ENCODE results near the gene UNC5B.
"Not testable (repeated sequence)": the region's sequence is repeated elsewhere in the genome, so short reads cannot be mapped to it uniquely, and the experiment has no call there.

Gene UNC5B

DNA sequence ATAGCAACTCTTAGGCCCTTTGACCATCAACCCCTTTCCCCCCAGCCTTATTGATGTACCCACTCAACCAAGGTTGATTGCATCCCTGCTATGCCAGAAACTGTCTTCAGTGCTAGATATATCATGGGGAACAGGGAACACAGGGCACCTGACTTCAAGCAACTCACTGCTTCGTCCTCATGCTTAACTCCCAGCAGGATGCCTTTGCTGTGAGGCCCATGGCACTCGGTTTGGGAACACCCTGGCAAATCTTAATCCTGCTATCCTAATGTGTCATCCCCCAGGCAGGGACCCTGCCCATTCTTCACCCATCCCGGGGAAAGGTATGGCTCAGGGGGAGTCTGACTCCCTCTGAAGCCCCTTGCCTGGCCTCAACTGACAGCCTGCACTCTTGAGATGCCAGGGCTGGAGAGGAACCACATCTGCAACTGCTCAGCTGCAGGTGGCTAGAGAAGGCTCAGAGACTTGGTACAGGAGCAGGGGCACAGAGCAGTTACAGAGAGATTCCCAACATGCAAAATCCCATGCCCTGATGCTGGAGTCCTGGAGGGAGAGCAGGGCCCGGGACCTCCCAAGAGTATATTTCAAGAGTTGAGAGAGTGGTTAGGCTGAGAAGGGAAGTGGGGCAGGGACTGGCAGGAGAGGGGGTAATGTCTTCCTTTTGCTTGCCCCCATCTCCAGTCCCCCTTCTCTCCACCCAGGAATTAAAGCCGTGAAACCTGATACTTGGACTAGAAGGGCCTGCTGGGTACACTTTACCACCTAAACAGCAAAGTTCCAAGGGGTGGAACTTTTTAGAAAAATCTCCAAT is 2.4 kb upstream of the UNC5B start:
- no peak for DNase-seq (ENCODE audit: low read depth in 2 of 2)

DNA sequence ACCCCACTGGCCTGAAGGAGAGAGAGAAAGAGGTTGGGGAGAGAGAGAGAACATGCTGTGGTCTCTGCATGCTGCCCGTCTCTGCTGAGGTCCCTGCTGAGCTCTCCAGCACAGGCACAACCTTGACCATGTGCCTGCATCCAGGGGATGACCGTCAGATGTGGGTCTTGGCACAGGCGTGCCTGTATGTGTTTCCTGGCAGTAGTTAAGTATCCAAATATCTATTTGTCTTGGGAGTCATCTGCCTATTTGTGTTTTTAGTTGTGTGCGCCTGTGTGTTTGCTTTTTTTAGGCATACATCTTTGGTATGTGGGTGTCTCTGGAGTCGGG is 1.9 kb upstream of the UNC5B start:
- DNase-seq (ENCODE audit: low read depth in 2 of 2), result no peak

DNA sequence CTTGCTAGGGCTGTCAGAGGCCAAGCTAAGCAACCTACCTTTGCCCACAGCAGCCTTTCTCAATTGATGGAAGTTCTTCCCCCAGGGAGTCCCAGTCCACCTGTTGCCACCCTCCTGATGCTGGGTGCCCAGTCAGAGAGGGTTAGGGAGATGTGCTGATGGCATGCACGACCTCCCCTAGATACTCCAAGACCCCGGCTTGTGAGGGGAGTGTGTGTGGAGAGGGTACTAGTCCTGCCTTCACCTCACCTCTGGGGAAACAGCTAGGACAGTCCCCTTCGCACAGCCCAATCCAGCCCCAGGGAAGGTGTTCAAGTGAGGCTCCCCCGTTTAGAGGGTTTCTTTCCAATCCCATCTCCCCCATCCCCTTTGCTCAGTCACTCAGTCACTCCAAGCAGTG is 1.3 kb upstream of the UNC5B start:
- DNase-seq (ENCODE audit: low read depth in 2 of 2), result no peak

DNA sequence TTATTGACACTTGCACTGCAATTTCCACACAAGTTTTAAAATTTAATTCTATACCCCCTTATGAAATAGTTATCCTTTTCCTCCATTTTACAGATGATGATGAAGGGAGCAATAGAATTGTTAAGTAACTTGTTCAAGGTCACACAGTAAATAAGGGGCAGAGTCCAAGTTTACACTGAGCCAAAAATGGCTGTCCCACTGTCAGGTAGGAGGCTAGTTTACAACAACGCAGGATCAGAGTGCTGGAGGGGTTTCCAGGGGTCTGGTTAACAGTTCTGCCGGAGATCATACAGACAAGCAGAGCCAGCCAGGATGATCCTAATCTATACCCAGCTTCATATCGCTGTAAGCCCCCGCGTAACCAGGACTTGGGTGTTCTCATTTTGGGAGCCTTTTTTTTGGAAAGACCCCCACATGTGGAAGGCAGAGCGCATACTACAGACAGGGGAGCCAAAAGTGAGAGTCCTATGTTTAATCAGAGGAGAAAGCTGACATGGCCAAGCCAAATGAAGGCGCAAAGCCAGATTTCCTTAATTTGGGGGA is 524 bp upstream of the UNC5B start:
- DNase-seq (ENCODE audit: low read depth in 2 of 2), result no peak

DNA sequence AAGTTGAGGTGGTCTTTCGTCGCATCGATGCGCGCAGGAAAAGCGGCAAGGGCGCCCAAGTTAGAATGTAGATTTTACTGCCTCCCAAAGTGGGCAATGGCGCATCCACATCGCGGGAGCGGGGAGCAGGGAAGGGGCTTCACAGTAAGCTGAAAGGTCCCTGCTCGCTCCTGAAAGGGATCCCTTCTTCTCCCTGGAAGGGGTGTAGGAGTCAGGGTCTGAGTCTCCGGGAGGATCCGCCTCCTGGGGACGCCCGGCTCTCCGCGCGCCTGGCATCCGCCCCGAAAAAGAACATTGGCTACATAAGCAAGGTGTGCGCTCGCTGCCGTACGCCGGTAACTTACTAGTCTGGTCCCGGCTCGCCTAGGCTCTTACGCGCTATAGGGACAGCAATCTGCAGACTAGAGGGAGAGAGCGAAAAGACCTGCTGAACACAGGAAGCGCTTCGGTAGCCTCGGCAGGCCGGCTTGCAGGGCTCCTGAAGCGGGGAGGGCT is 804 bp downstream of the UNC5B start:
- no peak for DNase-seq (ENCODE audit: low read depth in 2 of 2)

DNA sequence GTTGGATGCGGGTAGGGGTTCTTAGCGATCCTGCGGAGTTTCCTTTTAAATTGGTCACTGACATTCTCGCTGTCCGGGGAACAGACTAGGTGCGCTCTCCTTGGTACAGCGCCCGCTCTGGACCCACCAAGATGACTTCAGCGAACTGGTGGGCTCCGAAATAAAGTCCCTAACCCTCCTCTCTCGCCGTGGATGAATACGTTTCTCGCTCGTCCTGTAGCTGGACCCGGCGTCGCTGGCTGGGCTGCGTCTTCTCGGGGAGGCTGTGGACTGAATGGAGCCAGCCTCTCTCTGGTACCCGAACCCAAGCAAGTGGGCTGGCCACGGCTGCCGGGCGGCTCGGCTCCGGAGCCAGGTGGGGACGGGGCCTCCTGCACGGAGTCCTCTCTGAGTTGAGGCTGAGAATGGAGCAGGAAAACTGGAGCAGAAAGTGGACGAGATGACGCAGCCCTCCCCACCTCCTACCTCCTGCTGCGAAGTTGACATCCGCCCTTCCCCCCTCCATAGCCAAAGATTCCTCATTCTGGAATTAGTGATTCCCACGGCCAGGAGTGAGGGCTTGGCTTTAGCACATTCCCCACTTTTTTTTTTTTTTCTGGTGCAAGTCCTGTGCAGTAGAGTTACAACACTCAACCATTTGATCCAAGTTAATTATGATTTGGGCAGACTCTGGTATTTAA is 1.5 kb downstream of the UNC5B start:
- no peak for DNase-seq (ENCODE audit: low read depth in 2 of 2)

DNA sequence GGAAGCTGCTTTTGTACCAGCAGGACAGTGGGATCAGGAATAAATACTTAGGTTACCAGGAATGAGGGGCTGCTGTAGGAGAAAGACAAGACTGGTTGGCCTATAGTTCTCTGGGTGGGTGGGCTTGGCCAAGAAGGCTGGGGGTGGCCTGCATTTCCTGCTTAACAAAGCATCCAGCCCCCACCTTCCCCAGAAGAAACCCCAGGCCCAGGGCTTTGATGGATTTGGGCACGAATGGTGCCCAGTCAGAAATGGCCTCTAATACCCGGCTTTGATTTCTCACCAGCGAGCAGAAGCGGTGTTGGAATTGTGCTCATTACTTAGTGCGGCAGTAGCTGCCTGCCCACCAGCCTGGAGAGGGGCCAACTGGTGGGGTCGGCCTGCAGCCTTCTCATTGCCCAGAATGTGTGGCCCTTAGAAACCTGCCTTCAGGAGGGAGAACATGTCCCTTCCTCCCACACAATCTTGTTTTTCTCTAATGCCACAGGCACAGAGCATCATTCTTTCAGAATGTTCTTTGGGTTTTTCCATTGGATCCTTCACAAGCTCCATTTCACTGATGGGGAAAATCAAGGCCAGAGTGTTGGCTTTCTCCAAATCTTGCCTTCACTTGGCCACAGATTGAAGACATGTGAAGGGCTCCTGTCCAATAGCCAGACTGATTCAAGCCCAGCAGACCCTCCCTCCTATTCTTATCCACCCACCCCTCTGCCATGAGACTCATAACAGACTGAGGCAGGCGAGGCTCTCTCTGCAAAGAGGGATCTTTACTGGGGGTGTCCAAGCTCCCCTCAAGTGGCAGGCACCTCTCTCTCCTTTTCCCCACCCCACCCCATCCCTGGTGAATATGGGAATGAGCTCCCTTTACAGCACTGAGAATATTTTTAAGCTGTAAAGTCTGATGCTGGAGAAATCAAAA is 2.5 kb downstream of the UNC5B start:
- DNase-seq (ENCODE audit: low read depth in 2 of 2), result no peak

DNA sequence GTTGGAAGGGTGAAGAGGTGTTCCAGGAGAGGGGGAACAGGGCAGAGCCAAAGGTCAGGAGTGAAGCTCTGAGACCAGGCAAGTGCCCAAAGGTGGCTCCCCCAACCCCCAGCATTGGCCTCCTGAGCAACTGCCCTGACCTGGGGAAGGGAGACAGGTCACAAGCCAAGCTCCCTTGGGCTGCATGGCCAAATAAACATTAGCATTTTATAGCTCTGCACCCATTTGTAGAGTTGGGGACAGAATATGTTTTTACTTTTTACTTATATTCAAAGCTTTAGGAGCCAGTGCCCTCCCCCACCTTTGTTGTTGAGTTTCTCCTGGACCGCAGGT is 4.0 kb downstream of the UNC5B start:
- no peak for DNase-seq (ENCODE audit: low read depth in 2 of 2)

DNA sequence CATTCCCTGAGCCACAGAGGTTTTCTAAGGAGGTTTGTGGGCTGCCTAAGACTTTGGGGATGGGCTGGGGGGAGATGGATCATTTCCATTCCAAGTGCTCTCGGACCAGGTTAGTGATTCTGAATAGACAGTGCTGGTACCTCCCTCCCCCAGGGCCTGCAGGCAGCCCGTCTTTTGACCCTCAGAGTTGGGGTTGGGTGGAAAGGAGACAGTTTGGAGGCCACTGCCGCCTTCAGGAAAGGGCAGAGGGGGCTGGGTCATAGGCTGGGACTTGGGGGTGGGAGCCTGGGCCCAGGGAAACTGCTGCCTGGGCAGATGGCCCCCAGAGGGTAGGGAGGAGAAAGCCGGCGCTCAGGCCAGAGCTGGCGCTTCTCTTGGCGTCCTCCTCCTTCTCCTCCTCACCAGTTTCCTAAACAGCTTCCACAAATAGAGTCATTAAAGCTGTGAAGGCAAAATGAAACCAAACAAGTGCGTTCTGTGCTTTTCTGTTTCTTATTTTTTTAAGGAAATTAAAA is 4.4 kb downstream of the UNC5B start:
- no peak for DNase-seq (ENCODE audit: low read depth in 2 of 2)

DNA sequence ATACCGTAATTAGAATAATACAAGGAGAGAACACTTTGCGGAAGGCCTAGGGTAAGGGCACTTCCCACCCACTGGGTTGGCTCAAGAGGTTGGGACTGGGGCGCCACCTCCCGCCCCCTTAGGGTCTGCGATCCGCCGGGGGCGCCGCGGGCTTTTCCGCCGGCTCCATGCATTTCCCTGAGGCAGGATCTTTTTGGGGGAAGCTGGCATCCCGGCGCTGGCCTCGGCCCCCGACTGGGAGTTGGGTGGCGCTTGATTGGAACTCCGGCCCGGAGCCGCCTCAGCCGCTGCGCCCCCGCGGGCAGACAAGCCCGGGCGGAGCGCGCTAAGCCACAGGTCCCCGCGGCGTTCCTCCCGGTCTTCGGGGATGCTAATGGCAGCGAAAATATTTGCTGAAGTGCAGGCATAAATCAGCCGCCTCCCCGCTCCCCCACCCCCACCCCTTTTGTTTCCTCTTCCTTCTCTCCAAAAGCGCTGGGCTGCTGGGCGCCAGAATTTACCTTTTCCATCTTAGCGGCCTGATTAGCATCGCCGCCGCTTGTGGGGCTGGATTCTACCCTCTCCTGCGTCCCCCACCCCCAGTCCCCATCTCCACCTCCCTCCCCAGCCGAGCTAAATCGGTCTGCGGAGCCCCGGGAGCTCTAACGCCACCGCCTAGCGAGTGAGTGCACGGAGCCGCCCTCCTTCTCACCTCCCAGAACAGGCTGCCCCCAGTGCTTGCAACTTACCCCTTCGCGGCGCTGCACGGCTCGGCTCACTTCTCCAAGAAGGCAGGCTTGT is 5.1 kb downstream of the UNC5B start:
- no peak for DNase-seq (ENCODE audit: low read depth in 2 of 2)

DNA sequence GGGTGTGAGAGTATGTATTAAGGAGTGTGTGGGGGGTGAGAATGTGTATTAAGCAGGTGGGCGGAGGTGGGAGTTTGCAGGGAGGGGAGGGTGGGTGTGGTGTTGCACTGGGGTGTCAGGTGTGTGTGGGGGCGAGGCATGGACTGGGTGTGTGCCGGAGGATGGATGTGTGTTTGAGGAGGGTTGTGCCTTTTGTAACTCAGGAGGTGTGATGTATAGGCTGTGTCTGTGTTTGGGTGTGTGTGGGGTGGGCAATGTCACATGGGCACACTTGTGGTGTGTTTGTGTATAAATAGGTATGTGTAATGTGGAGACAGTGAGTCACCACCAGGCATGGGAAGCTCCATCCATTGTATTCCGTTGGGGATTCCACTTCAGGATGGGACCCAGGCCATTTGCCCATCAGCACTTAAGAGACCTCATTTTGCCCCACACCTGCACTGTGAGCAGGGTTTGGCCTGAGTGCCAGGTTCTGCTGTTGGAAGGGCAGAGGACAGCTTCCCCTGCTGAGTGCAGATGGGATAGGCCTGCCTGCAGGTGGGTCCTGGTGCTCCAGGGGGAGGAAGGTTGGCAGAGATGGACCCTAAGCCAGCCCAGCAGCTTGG is 5.8 kb downstream of the UNC5B start:
- DNase-seq (ENCODE audit: low read depth in 2 of 2), result no peak

DNA sequence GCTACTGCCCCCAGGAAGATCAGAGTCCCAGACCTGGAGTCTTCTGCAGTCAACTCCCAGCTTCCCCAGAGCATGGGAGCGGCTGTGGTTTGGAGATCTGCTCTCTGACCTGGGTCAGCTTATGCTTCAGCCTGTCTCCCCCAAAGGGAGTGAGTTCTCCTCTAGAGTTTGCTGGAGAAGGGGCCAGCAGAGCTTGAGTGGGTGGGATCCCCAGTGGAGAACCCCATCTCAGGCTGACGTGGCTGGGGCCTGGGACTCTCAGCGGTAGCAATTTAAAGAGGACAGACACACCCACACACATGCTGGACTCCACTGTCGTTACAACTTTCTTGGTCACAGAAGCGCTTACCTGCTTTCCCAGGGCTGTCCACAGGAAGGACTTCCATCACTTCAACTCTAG is 6.3 kb downstream of the UNC5B start:
- DNase-seq (ENCODE audit: low read depth in 2 of 2), result no peak

DNA sequence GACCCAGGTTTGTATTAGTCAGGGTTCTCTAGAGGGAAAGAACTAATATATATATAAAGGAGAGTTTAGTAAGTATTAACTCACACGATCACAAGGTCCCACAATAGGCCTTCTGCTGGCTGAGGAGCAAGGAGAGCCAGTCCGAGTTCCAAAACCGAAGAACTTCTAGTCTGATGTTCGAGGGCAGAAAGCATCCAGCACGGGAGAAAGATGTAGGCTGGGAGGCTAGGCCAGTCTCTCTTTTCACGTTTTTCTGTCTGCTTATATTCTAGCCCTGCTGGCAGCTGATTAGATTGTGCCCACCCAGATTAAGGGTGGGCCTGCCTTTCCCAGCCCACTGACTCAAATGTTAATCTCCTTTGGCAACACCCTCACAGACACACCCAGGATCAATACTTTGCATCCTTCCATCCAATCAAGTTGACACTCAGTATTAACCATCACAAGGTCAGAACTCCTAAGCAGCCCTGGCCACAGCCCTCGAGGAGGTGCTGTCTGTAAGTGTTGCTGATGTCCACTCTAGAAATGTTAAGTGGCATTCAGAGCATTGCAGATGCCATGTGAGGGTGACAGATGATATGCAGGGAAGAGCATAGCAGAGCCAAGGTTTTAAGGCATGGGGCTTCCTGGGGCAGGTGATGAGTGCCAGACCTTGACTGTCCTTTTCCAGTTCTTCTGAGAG is 7.0 kb downstream of the UNC5B start:
- DNase-seq (ENCODE audit: low read depth in 2 of 2), result not testable (repeated sequence)

DNA sequence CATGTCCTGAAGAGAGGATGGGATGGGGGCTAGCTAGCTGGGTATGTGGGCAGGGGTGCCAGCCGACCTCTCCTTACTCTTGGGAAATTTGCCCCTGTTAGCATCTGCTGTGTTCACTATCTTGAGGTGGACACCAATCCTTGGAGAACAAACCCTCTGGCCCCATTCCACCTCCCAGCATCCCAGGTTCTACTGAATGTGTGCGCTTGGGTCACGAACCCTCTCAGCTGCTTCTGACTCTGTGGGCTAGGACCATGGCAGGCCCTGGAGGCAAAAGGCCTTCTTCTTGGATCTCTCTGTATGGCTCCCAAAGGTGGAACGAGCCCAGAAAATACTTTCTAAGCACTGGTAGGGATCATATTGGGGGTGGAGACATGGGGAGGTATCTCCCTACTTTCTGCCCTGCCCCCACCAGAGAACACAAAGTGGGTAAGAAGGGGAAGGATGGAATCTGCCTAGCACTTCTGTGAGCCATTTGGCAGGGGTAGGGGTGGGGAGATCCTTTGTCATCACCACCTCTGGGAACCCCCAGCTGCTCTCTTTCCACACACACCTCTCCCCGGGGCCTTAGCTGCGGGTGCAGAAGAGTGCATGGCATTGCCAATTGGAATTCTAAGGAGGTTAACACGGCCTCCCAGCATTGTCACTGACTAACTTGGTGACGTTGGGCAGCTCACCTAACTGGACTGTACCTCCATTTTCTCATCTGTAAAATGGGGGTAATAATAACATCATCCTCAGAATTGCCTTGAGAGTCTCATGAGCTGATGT is 7.7 kb downstream of the UNC5B start:
- DNase-seq (ENCODE audit: low read depth in 2 of 2), result no peak

DNA sequence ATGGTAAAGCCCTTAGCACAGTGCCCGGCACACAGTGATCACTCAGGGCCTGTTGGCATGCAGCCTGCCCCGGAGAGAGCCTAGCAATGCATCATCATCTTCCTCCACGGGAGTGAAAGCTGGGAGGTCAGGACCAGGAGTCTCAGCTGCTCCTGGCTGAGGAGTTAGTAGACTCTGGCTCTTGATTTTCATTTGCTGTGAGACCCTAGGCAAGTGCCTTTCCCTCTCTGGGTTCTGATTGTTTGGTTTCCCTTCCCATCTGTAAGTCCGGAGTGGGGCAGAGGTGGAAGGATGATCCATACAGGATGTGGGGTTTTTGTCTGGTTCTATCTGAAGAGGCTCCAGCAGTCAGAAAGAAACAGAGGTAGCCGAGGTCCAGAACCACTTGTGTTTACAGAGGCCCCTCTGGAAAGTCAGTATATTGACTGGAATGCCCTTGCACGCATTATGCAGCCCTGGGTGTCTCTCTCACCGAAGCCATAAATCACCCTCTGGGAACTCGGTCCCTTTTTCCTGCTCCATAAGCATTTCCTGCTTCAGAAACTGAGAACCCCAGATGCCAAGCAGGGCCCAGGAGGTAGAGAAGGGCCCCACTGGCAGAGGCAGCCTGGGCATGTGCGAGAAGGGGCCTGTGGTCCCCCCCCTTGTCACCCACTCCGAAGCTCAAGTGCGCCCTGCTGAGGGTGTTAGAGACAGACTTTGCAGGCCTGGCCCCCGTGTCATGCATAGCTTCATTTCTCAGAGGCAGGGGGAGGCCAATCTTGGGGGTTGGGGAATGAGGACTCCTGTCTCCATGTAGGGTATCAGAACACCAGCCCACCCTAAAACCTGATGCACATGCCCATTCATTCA is 8.5 kb downstream of the UNC5B start:
- no peak for DNase-seq (ENCODE audit: low read depth in 2 of 2)

DNA sequence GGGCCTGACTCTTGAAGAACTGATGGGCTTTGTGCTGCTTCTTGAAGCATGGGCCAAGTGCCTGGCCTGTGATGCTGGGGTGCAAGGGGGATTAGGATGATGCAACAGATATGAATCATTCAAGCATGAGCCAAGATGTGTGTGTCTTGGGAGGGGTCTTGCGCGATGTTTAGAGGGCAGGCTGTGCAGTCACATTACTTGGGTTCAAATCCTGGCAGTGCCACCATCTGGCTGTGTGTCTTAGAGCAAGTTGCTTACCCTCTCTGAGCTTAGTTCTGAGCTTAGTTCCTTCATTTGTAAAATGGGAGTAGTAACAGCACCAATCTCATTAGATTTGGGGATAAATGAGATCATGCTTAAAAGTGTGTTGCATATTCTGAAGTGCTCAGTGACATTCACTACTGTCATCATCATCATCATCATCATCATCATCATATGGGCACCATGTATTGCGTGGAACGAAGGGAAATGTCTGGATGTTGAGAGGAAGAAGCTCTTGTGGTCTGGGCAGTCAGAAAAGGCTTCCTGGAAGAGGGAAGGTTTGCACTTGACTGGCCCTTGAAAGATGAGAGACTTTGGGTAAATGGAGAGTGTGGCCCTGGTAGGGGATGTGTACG is 9.3 kb downstream of the UNC5B start:
- no peak for DNase-seq (ENCODE audit: low read depth in 2 of 2)

DNA sequence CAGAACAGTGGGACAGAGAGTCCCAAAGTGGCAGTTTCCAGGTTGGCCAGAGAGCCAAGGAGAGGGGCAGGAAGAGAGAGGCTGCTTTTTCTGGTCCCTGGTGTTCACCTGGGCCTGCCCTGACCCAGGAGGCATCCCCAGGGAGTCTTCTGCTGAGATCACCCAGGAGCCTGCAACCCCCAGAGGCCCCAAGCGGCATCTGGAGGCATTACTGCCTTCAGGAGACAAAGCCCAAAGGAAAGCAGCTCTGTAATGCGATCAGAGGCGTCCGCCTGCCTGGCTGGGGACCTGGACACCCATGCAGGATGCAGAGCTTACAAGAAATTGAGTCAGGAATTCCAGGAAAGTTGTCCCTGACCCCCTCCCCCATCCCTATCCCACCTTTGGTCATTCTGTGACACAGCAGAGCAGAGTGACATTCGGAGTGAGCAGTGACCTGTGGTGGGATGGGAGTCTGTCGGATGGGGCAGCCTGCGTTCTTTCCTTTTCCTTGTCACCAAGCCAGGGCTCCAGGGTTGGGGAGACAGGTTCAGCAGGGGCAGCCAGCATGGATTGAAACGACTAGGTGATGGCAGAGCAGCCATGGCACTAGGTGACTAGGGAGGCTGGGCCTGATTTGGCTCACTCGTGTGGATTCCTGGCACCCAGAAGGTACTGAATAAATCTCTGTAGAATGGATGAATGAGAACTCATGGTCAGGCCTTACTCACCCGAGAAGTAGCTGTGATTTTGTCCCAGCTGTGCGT is 10.4 kb downstream of the UNC5B start:
- no peak for DNase-seq (ENCODE audit: low read depth in 2 of 2)

All from stimulated activated CD8-positive, alpha-beta memory T cell treated with anti-CD3 and anti-CD28 coated beads, Interleukin-2, amount 100 ng/mL, for 1 hour (primary cell).